Breast epithelium (tissue), 4 donors: ENCODE data around the gene LCP1. TPM values are rescaled to one million over a fixed set of nuclear protein-coding genes. Genes with fewer than 3 reads are reported as not detected.

Experiments used
- DNase-seq, 2 donors: peaks; one replicate each; pipeline ENCODE4 v3.0.0-alpha.2; 2019; ENCODE audit warnings: low spot score in 2 of 2
- H3K27ac ChIP-seq, 2 donors: fragments of 200-600 bp; sonication (generic) in 1 of 2; one replicate each; pipeline ENCODE4 v1.5.1; 2016 to 2019; ENCODE audit warnings: mild to moderate bottlenecking in 1 of 2
- H3K27me3 ChIP-seq, 2 donors: fragments of 200-600 bp; sonication (generic) in 1 of 2; one replicate each; pipeline versions ENCODE4 v1.5.1 to v1.6.0; 2017 to 2019; ENCODE audit warnings: control low read depth in 1 of 2, mild to moderate bottlenecking in 1 of 2
- H3K36me3 ChIP-seq: fragments of 200-600 bp; one replicate; pipeline ENCODE4 v1.5.1; 2019
- H3K4me1 ChIP-seq, 2 donors: fragments of 200-600 bp; sonication (generic); one replicate each; pipeline ENCODE4 v1.5.1; 2016 to 2019; ENCODE audit warnings: control low read depth in 1 of 2
- H3K4me3 ChIP-seq, 3 donors: fragments of 200-600 bp; sonication (generic); 1 replicate in 2 of 3; 2 replicates in 1 of 3; pipeline ENCODE4 v1.5.1; 2016 to 2019; ENCODE audit warnings: mild to moderate bottlenecking in 3 of 3, moderate library complexity in 2 of 3
- H3K9me3 ChIP-seq, 2 donors: fragments of 200-600 bp; sonication (generic) in 1 of 2; one replicate each; pipeline ENCODE4 v1.5.1; 2016 to 2019; ENCODE audit warnings: control low read depth in 1 of 2
- CTCF ChIP-seq, 3 donors: fragments of 450-650 bp; IDR thresholded peaks; one replicate each; pipeline ENCODE4 v1.5.1; 2016 to 2017; ENCODE audit warnings: antibody characterized with exemption in 3 of 3, mild to moderate bottlenecking in 3 of 3, moderate library complexity in 3 of 3
- POLR2A ChIP-seq: fragments of 450-650 bp; IDR thresholded peaks from one replicate; pipeline ENCODE4 v1.6.1; 2016; ENCODE audit warnings: antibody characterized with exemption, mild to moderate bottlenecking, moderate library complexity
- POLR2AphosphoS5 ChIP-seq, 3 donors: sonication (generic); formaldehyde crosslinking; IDR thresholded peaks; one replicate each; pipeline ENCODE4 v1.6.1; 2017; ENCODE audit warnings: antibody characterized with exemption in 3 of 3
- intact Hi-C: fragments of 100-400 bp; cut with DNase I; formaldehyde crosslinking; loops from one replicate; pipeline ENCODE4 v1.15.1; 2023; ENCODE audit warnings: low total_unique reads
- total RNA-seq, 3 donors: library from RNA; depleted of rRNA; stranded (reverse); fragments of >200 nt; gene quantifications; one replicate each; pipeline ENCODE4 v1.1.0, GENCODE V29; 2016

The LCP1 gene
- total RNA-seq, 3 donors from 2014 or later = 28.2 to 94.9 (median 61.3) TPM

DNA sequence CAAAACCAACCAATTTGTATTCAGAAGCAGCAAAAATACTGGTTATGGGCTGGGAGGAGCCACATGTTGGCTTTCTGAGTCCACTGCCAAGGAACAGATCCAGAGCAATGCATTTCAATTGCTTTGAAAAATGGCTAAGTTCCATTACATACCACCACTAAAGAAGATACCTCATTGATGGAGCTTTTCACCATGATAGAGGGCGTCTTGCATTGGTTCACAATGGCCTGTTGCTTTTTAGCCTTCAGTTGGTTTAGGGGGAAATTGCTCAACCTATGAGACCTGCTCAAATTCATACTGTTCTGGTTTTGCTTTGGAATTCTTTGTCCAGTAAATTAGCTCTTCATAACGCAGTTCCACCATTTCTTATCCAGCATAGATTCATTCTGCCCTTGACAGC is 55.9 kb downstream of the LCP1 start:
- TF ChIP-seq POLR2A = no peak
- TF ChIP-seq CTCF (IDR thresholded peaks at IDR 0.05) = no peak
- no peak for TF ChIP-seq POLR2AphosphoS5 (IDR thresholded peaks at IDR 0.05)
- intact Hi-C loops = loop anchor here (10.0 kb wide), 1 partner anchor 1351 kb away; no protein-coding TSS in a partner anchor
- peak overlapping the region in 1 of 2 donors; percentile 21 for H3K27ac ChIP-seq
- no peaks in the 10 kb centered on the region for H3K9me3 ChIP-seq
- H3K36me3 ChIP-seq = no peaks in the 10 kb centered on the region
- no peaks in the 10 kb centered on the region for H3K4me1 ChIP-seq
- DNase-seq = no peak
- no peaks in the 10 kb centered on the region for H3K27me3 ChIP-seq
- H3K4me3 ChIP-seq = no peak overlapping the region

- H3K4me1 ChIP-seq = peaks cover 0 to 5% of the 10 kb centered on the region in 2 donors
- no peak overlapping the region for H3K4me3 ChIP-seq
- peak overlapping the region; percentile 21 to 22 for H3K27ac ChIP-seq
- H3K27me3 ChIP-seq = no peaks in the 10 kb centered on the region
- TF ChIP-seq POLR2AphosphoS5 (IDR thresholded peaks at IDR 0.05) (no peak), POLR2A (no peak), CTCF (IDR thresholded peaks at IDR 0.05) (no peak)
- H3K9me3 ChIP-seq = no peaks in the 10 kb centered on the region
- DNase-seq = no peak
- H3K36me3 ChIP-seq = no peaks in the 10 kb centered on the region
- intact Hi-C loops = loop anchor here (10.0 kb wide), 1 partner anchor 1350 kb away; no protein-coding TSS in a partner anchor
Observed at GRCh38 chr13:46124967-46125933, 56.7 kb downstream of the LCP1 start.

DNA sequence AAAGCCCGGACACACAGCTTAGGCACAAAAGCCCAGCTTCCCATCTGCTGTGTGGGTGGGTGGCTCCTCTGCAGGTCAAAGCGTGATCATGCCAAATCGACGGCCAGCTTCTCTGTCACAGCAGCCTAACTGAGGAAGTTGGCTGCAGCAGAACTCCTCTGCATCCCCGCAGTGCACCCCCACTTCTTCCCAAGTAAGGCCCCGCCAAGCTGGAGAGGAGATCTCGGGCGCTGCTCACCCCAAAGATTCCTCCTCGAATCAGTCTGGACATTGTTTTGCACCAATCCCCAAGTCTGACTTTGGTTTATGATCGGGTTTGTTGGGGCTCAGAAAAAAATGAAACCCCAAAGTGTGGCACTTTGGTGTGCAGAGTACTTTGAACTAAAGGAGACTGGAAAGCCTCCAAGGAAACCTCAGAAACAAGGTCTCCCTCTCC is 57.4 kb downstream of the LCP1 start:
- Histone ChIP-seq H3K9me3 (no peaks in the 10 kb centered on the region), H3K4me1 (peaks cover 0 to 5% of the 10 kb centered on the region in 2 donors), H3K27me3 (no peaks in the 10 kb centered on the region), H3K4me3 (no peak overlapping the region), H3K36me3 (no peaks in the 10 kb centered on the region), H3K27ac (no peak overlapping the region)
- DNase-seq = no peak
- intact Hi-C loops = loop anchor here (10.0 kb wide), 1 partner anchor 1350 kb away; no protein-coding TSS in a partner anchor
- TF ChIP-seq POLR2AphosphoS5 (IDR thresholded peaks at IDR 0.05) = no peak
- no peak for TF ChIP-seq CTCF (IDR thresholded peaks at IDR 0.05)
- no peak for TF ChIP-seq POLR2A

DNA sequence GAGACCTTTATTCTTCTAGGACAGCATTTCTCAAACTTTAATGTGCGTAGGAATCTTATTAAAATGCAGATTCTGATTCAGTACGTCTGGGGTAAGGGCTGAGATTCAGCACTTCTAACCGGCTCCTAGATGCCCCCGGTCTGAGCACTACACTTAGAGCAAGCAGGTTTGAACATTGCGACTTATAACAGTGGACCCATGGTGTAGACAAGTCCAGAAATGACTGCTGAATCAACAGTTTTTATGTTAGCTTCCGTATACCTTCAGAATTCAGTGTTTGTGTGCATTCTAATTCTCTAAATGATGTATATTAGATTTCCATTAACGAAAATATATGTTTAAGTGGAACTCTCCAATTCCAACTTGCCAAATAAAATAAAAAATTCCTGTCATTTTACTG is 59.7 kb downstream of the LCP1 start:
- intact Hi-C loops = loop anchor here (10.0 kb wide), 1 partner anchor 1348 kb away; no protein-coding TSS in a partner anchor
- H3K4me3 ChIP-seq = no peak overlapping the region
- H3K36me3 ChIP-seq = no peaks in the 10 kb centered on the region
- DNase-seq = no peak
- no peak for TF ChIP-seq POLR2AphosphoS5 (IDR thresholded peaks at IDR 0.05)
- TF ChIP-seq POLR2A = no peak
- TF ChIP-seq CTCF (IDR thresholded peaks at IDR 0.05) = no peak
- peak overlapping the region; percentile 57 to 60 for H3K27ac ChIP-seq
- H3K4me1 ChIP-seq = peaks cover 0 to 5% of the 10 kb centered on the region in 2 donors
- H3K9me3 ChIP-seq = no peaks in the 10 kb centered on the region
- H3K27me3 ChIP-seq = no peaks in the 10 kb centered on the region

GRCh38 chr13:46121597-46122163 is 60.3 kb downstream of the LCP1 start:
- TF ChIP-seq CTCF (IDR thresholded peaks at IDR 0.05) (no peak), POLR2A (no peak), POLR2AphosphoS5 (IDR thresholded peaks at IDR 0.05) (no peak)
- no peak for DNase-seq
- Histone ChIP-seq H3K27ac (peak overlapping the region; percentile 57 to 60), H3K4me3 (no peak overlapping the region), H3K4me1 (peaks cover 0 to 5% of the 10 kb centered on the region in 2 donors), H3K36me3 (no peaks in the 10 kb centered on the region), H3K27me3 (no peaks in the 10 kb centered on the region), H3K9me3 (no peaks in the 10 kb centered on the region)
- intact Hi-C loops = loop anchor here (10.0 kb wide), 1 partner anchor 1347 kb away; no protein-coding TSS in a partner anchor
